LNCaP clone FGC (cell line): ENCODE measurements around the gene GLI2.

Experiments used
- DNase-seq: peaks from one replicate; pipeline ENCODE4 v3.0.0-alpha.2; 2011; ENCODE audit warnings: low read depth
- H3K4me3 ChIP-seq: 2 replicates; pipeline ENCODE4 v1.5.1; 2011; ENCODE audit warnings: mild to moderate bottlenecking, low read depth, low read length, control low read depth
- TF ChIP-seq, protein P1 (sequence below): IDR thresholded peaks from 2 replicates; pipeline ENCODE4 v1.5.1; 2012; ENCODE audit warnings: mild to moderate bottlenecking; ENCODE audit not compliant: control insufficient read depth, insufficient read depth; ENCODE audit errors: extremely low read depth

Gene GLI2

DNA sequence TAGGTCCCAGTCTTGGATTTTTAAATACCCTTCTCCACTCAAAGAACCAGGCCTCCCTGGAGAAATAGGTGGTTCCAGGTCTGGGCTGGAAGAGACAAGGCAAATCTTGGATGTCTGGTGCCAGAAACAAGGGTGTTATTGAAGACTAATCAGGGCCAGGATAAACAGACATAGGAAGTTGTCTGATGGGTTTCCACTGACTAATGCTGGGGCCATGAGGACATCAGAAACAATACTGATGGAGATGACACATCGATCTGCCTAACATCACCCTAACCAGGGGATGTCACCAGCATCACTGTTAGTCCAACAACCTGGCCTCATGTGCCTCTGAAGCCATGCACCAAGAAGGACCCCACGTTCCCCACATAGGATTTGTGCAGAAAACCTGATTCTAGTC lies 42.5 kb upstream of the GLI2 start:
- TF ChIP-seq, protein P1, sequence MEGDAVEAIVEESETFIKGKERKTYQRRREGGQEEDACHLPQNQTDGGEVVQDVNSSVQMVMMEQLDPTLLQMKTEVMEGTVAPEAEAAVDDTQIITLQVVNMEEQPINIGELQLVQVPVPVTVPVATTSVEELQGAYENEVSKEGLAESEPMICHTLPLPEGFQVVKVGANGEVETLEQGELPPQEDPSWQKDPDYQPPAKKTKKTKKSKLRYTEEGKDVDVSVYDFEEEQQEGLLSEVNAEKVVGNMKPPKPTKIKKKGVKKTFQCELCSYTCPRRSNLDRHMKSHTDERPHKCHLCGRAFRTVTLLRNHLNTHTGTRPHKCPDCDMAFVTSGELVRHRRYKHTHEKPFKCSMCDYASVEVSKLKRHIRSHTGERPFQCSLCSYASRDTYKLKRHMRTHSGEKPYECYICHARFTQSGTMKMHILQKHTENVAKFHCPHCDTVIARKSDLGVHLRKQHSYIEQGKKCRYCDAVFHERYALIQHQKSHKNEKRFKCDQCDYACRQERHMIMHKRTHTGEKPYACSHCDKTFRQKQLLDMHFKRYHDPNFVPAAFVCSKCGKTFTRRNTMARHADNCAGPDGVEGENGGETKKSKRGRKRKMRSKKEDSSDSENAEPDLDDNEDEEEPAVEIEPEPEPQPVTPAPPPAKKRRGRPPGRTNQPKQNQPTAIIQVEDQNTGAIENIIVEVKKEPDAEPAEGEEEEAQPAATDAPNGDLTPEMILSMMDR: no peak
- H3K4me3 ChIP-seq: no peak overlapping the region
- no peak for DNase-seq

DNA sequence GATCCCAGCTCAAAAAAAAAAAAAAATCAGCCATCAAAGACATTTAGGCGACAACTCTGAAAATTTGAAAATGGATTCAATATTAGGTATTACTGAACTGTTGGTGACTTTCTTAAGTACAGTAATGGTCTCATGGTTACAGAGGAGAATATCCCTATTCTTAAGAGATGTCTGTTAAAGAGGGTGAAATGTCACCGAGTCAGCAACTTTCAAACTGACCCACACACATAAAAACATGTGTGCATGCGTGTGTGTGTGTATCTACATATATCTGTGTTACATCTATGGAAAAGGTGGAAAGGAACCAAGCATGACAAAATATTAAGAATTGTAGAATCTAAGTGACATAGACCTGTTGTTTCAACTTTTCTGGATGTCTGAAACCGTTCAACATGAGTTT lies 41.6 kb upstream of the GLI2 start:
- no peak overlapping the region for H3K4me3 ChIP-seq
- TF ChIP-seq, protein P1: no peak
- no peak for DNase-seq

DNA sequence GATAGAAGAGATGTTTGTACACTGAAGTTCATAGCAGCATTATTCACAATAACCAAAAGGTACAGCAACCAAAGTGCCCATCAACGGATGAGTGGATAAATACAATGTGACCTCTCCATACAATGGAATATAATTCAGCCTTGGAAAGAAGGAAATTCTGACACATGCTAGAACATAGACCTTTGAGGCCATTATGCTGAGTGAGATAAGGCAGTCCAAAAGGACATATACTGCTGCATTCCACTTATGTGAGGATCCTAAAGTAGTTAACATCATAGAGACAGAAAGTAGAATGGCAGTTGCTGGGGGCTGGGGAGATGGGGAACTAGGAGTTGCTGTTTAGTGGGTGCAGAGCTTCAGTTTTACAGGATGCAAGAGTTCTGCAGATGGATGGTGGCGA lies 38.2 kb upstream of the GLI2 start:
- TF ChIP-seq, protein P1: no peak
- no peak for DNase-seq
- H3K4me3 ChIP-seq: no peak overlapping the region

DNA sequence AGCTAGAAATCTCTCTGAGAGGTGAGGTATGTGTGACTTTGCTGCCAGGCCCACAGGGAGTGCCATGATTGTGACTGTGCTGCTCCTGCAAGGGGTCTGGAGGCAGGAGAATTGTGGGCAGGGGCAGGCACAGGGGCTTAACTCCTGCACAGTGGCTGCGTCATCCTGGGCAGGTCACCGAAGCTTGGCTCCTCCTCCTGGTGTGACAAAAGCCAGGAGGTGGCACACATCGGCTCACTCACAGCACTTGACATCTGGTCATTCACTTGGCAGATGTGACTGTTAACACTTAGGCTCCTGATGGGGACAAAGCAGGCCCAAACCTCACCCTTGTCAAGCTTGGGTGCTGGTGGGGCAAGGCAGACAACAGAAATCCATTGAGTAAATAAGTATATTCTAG lies 36.4 kb upstream of the GLI2 start:
- no peak for DNase-seq
- TF ChIP-seq, protein P1: no peak
- no peak overlapping the region for H3K4me3 ChIP-seq

DNA sequence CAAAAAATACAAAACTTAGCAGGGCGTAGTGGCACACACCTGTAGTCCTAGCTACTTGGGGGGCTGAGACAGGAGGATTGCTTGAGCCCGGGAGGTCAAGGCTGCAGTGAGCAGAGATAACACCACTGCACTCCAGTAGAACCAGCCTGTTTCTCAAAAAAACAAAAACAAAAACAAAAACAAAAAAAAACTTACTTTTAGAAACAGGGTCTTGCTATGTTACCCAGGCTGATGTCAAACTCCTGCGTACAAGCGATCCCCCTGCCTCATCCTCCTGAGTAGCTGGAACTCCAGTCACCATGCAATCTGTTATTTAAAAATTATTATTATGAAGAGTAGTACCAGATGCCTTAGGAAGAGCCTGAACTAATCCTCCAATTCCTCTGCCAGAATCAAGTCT lies 35.0 kb upstream of the GLI2 start:
- H3K4me3 ChIP-seq: no peak overlapping the region
- TF ChIP-seq, protein P1: no peak
- DNase-seq: no peak

DNA sequence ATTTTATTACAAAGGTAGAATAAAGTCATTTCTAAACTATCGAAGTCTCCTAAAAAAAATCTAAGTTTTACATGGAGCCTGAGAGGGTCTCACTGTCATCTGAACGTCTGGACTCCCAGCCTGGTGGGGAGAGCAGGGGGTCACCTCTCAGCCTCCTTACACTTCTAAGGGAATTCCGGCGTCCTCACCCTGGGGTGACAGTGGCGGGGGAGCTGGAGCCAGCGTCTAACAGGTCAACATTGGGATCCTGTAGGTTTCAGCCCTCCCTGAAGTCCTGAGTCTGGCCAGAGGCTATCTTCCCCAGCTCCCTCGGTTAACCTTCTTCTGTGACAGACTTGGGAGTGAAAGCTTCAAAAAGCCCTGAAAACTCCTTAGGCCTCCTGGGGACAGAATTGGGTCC lies 34.6 kb upstream of the GLI2 start:
- H3K4me3 ChIP-seq: no peak overlapping the region
- TF ChIP-seq, protein P1: no peak
- no peak for DNase-seq

DNA sequence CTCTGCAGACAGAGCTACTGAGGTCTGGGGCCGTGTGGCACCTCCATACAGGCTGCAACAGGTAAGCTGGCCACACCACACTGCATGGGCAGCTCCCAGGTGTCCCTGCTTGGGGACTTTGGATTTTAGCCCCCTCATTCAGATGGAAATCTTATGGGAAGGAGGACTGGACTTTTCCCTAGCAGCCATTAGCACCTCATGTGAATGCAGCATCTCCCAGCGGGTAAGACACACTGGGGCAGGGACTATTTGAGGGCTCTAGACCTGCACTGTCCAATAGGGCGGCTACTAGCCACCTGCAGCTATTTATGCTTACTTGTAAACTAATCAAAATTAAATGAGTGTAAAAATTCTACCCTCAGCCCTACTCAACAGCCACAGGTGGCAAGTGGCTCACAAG lies 34.2 kb upstream of the GLI2 start:
- TF ChIP-seq, protein P1: no peak
- H3K4me3 ChIP-seq: no peak overlapping the region
- DNase-seq: no peak
